Kidney (tissue), 14 donors: ENCODE measurements around the gene TMOD4. TPM values are rescaled to one million over a fixed set of nuclear protein-coding genes. Genes with fewer than 3 reads are reported as not detected.

ENCODE experiments used
- DNase-seq, 5 donors: peaks; one replicate each; pipeline ENCODE4 v3.0.0-alpha.2; 2013 to 2020
- FAIRE-seq: peaks from 2 replicates; lab custom pipeline; 2012; peaks lifted over from hg19 to GRCh38; lab: Jason Lieb, UNC
- H3K27ac ChIP-seq, 2 donors: one replicate each; pipeline ENCODE4 v1.7.0; 2013; ENCODE audit warnings: low read depth in 2 of 2, low read length in 2 of 2, inconsistent platforms in 1 of 2
- H3K27me3 ChIP-seq: one replicate; pipeline ENCODE4 v1.7.1; 2013; ENCODE audit warnings: low read length, inconsistent platforms; ENCODE audit not compliant: control insufficient read depth, insufficient read depth
- H3K36me3 ChIP-seq, 3 donors: one replicate each; pipeline versions ENCODE4 v1.7.0 to v1.7.1; 2013; ENCODE audit warnings: low read length in 3 of 3, control low read depth in 1 of 3, inconsistent platforms in 1 of 3; ENCODE audit not compliant: insufficient read depth in 3 of 3, control insufficient read depth in 2 of 3
- H3K4me1 ChIP-seq, 3 donors: one replicate each; pipeline versions ENCODE4 v1.7.0 to v1.7.1; 2013; ENCODE audit warnings: low read length in 3 of 3, inconsistent platforms in 1 of 3, low read depth in 1 of 3; ENCODE audit not compliant: control insufficient read depth in 2 of 3, insufficient read depth in 2 of 3
- H3K4me3 ChIP-seq, 3 donors: one replicate each; pipeline versions ENCODE4 v1.7.0 to v1.8.1; 2013; ENCODE audit warnings: low read length in 3 of 3, control low read depth in 1 of 3, inconsistent platforms in 1 of 3
- H3K9ac ChIP-seq, 3 donors: one replicate each; pipeline versions ENCODE4 v1.7.0 to v1.7.1; 2013; ENCODE audit warnings: low read length in 3 of 3, control low read depth in 1 of 3, inconsistent platforms in 1 of 3
- H3K9me3 ChIP-seq, 3 donors: one replicate each; pipeline versions ENCODE4 v1.7.0 to v1.7.1; 2013; ENCODE audit warnings: low read length in 3 of 3, control low read depth in 1 of 3, inconsistent platforms in 1 of 3; ENCODE audit not compliant: control insufficient read depth in 2 of 3, insufficient read depth in 1 of 3
- CTCF ChIP-seq: IDR thresholded peaks from 3 replicates; pipeline ENCODE4 v1.5.1; 2012; ENCODE audit warnings: mild to moderate bottlenecking, moderate library complexity, borderline replicate concordance; ENCODE audit not compliant: insufficient read depth; ENCODE audit errors: extremely low read depth
- intact Hi-C: fragments of 100-400 bp; cut with DNase I; formaldehyde crosslinking; loops from one replicate; pipeline ENCODE4 v1.11.1; 2022
- polyA plus RNA-seq: library from polyadenylated mRNA; stranded (reverse); fragments of 350-450 nt; fragmentation: Illumina TruSeq; extraction: RNeasy Lipid Tissue Mini Kit (QIAGEN cat#74804); gene quantifications from one replicate; pipeline ENCODE4 v1.2.3, GENCODE V29; 2014; ENCODE audit warnings: low read depth, low replicate concordance; ENCODE audit not compliant: insufficient read depth
- total RNA-seq: library from RNA; stranded (reverse); fragmentation: NEBNext Ultra II Directional; extraction: Animal tissue kit (Norgen Biotek cat#: 25700); gene quantifications from one replicate; pipeline ENCODE4 v1.2.1, GENCODE V29; 2021
- donor health status: control.
- donor health status: control.
- donor health status: control.
- donor health status: control.
- donor health status: control.
- donor health status: DM: yes; HTN: yes; CAD: no.
- donor health status: Normal renal cell carcinoma (clear cell type).

TMOD4 gene
- total and polyA plus RNA-seq, 2 donors from 2014 or later: 0.65 to 0.66 TPM

- peaks cover 0 to 2% (median 0%) of the 10 kb centered on the region in 3 donors for H3K36me3 ChIP-seq
- H3K4me1 ChIP-seq: peaks cover 0 to 4% (median 0%) of the 10 kb centered on the region in 3 donors
- no peak overlapping the region for H3K9ac ChIP-seq
- H3K4me3 ChIP-seq: no peak overlapping the region
- no peak overlapping the region for H3K27ac ChIP-seq
- no peak for DNase-seq
- no peak for TF ChIP-seq CTCF
- no peaks in the 10 kb centered on the region for H3K9me3 ChIP-seq
- no peaks in the 10 kb centered on the region for H3K27me3 ChIP-seq
- intact Hi-C loops: no loop called here
- no peak for FAIRE-seq
These were observed 47.0 kb downstream of the TMOD4 start for GRCh38 chr1:151128800-151129199.

GRCh38 chr1:151124763-151125403 is 50.9 kb downstream of the TMOD4 start:
- no peak for TF ChIP-seq CTCF
- H3K9me3 ChIP-seq: no peaks in the 10 kb centered on the region
- FAIRE-seq: no peak

More at GRCh38 chr1:151124763-151125403, 50.9 kb downstream of the TMOD4 start:
- Histone ChIP-seq H3K27me3 (no peaks in the 10 kb centered on the region), H3K9ac (no peak overlapping the region), H3K4me3 (no peak overlapping the region), H3K36me3 (peaks cover 0 to 2% (median 0%) of the 10 kb centered on the region in 3 donors), H3K27ac (no peak overlapping the region), H3K4me1 (no peaks in the 10 kb centered on the region)
- DNase-seq: peak in 1 of 5 donors; percentile 15
- intact Hi-C loops: no loop called here

Other genes with a start within 250 kb of the TMOD4 start
- gene SETDB1, start 249.6 kb downstream of the TMOD4 start, total RNA-seq: 51.6 TPM
- 12.1 TPM for gene SETDB1, start 249.6 kb downstream of the TMOD4 start, polyA plus RNA-seq
- gene CERS2, start 201.1 kb downstream of the TMOD4 start, total RNA-seq: 268 TPM
- 258 TPM for gene CERS2, start 201.1 kb downstream of the TMOD4 start, polyA plus RNA-seq
- 3.3 TPM for gene ANXA9, start 193.7 kb downstream of the TMOD4 start, total RNA-seq
- 38.5 TPM for gene ANXA9, start 193.7 kb downstream of the TMOD4 start, polyA plus RNA-seq
- gene MINDY1, start 169.1 kb downstream of the TMOD4 start, total RNA-seq: 33.5 TPM
- 35.1 TPM for gene MINDY1, start 169.1 kb downstream of the TMOD4 start, polyA plus RNA-seq
- 24.0 TPM for gene PRUNE1, start 167.5 kb downstream of the TMOD4 start, total RNA-seq
- gene PRUNE1, start 167.5 kb downstream of the TMOD4 start, polyA plus RNA-seq: 25.6 TPM
- 0.54 TPM for gene BNIPL, start 139.4 kb downstream of the TMOD4 start, total RNA-seq
- 3.1 TPM for gene BNIPL, start 139.4 kb downstream of the TMOD4 start, polyA plus RNA-seq
- gene C1orf56, start 128.2 kb downstream of the TMOD4 start, total RNA-seq: 6.2 TPM
- 12.8 TPM for gene C1orf56, start 128.2 kb downstream of the TMOD4 start, polyA plus RNA-seq
- gene CDC42SE1, start 116.4 kb downstream of the TMOD4 start, total RNA-seq: 107 TPM
- 36.6 TPM for gene CDC42SE1, start 116.4 kb downstream of the TMOD4 start, polyA plus RNA-seq
- gene MLLT11, start 115.6 kb downstream of the TMOD4 start, total RNA-seq: 1.4 TPM
- 2.3 TPM for gene MLLT11, start 115.6 kb downstream of the TMOD4 start, polyA plus RNA-seq
- gene GABPB2, start 105.2 kb downstream of the TMOD4 start, total RNA-seq: 20.5 TPM
- gene GABPB2, start 105.2 kb downstream of the TMOD4 start, polyA plus RNA-seq: 4.7 TPM
- 7.6 TPM for gene SEMA6C, start 29.4 kb downstream of the TMOD4 start, total RNA-seq
- 17.4 TPM for gene SEMA6C, start 29.4 kb downstream of the TMOD4 start, polyA plus RNA-seq
- gene TNFAIP8L2, start 19.3 kb downstream of the TMOD4 start, total RNA-seq: 6.3 TPM
- 1.8 TPM for gene TNFAIP8L2, start 19.3 kb downstream of the TMOD4 start, polyA plus RNA-seq
- 7.9 TPM for gene LYSMD1, start 10.1 kb downstream of the TMOD4 start, total RNA-seq
- 9.1 TPM for gene LYSMD1, start 10.1 kb downstream of the TMOD4 start, polyA plus RNA-seq
- 33.4 TPM for gene SCNM1, start 9.8 kb downstream of the TMOD4 start, total RNA-seq
- gene SCNM1, start 9.8 kb downstream of the TMOD4 start, polyA plus RNA-seq: 57.7 TPM
- gene VPS72, start 14.2 kb upstream of the TMOD4 start, total RNA-seq: 52.6 TPM
- 38.2 TPM for gene VPS72, start 14.2 kb upstream of the TMOD4 start, polyA plus RNA-seq
- gene PIP5K1A, start 22.6 kb upstream of the TMOD4 start, total RNA-seq: 49.0 TPM
- gene PIP5K1A, start 22.6 kb upstream of the TMOD4 start, polyA plus RNA-seq: 15.5 TPM
- 123 TPM for gene PSMD4, start 78.8 kb upstream of the TMOD4 start, total RNA-seq
- gene PSMD4, start 78.8 kb upstream of the TMOD4 start, polyA plus RNA-seq: 178 TPM
- 30.3 TPM for gene ZNF687, start 106.3 kb upstream of the TMOD4 start, total RNA-seq
- gene ZNF687, start 106.3 kb upstream of the TMOD4 start, polyA plus RNA-seq: 8.5 TPM
- gene PI4KB, start 151.4 kb upstream of the TMOD4 start, total RNA-seq: 60.9 TPM
- 43.5 TPM for gene PI4KB, start 151.4 kb upstream of the TMOD4 start, polyA plus RNA-seq
- 46.6 TPM for gene RFX5, start 171.3 kb upstream of the TMOD4 start, total RNA-seq
- 17.9 TPM for gene RFX5, start 171.3 kb upstream of the TMOD4 start, polyA plus RNA-seq
- gene SELENBP1, start 196.7 kb upstream of the TMOD4 start, total RNA-seq: 50.0 TPM
- gene SELENBP1, start 196.7 kb upstream of the TMOD4 start, polyA plus RNA-seq: 161 TPM
- gene PSMB4, start 223.6 kb upstream of the TMOD4 start, total RNA-seq: 212 TPM
- gene PSMB4, start 223.6 kb upstream of the TMOD4 start, polyA plus RNA-seq: 436 TPM